HepG2 (cell line): ENCODE measurements around the gene CFAP99. TPM values are rescaled to one million over a fixed set of nuclear protein-coding genes. Genes with fewer than 3 reads are reported as not detected.
A peak's percentile ranks its signal among the peaks of the same experiment; 100 is the strongest.

ENCODE experiments used
- ATAC-seq: fragments of 200-7000 bp; cut with Tn5 transposase; 3 replicates; pipeline ENCODE4 v1.9.1; 2020; ENCODE audit warnings: mild to moderate bottlenecking, moderate library complexity
- BruUV-seq: library from RNA; stranded (reverse); fragments of 400-500 nt; replicated peaks from 2 replicates; lab custom pipeline; 2021; lab: Mats Ljungman, UMichigan
- CTCF ChIA-PET: fragments of 300-600 bp; formaldehyde crosslinking; extraction: SDS; loops from one replicate; lab custom pipeline; 2021; ENCODE audit warnings: low total read pairs, inconsistent platforms, low intra/inter-chr PET ratio; lab: Yijun Ruan, JAX
- POLR2A ChIA-PET: fragments of 350-600 bp; sonication (Branson Sonifier 250); formaldehyde crosslinking; loops from one replicate; lab custom pipeline; 2020; ENCODE audit warnings: antibody characterized with exemption, inconsistent platforms; lab: Yijun Ruan, JAX
- DNase-seq: peaks from one replicate; pipeline ENCODE4 v3.0.0-alpha.2; 2015; ENCODE audit warnings: low spot score
- FAIRE-seq: peaks from 3 replicates; lab custom pipeline; 2011; peaks lifted over from hg19 to GRCh38; lab: Jason Lieb, UNC
- H2AFZ ChIP-seq: one replicate; pipeline ENCODE4 v1.6.1; 2011; ENCODE audit warnings: low read length, inconsistent platforms
- H3K27ac ChIP-seq: fragments of 300-600 bp; 3 replicates; pipeline ENCODE4 v1.8.0; 2011; ENCODE audit warnings: mixed run types, mild to moderate bottlenecking, mixed read lengths, low read length, inconsistent platforms; ENCODE audit not compliant: insufficient read depth; ENCODE audit errors: extremely low read length
- H3K27me3 ChIP-seq, 2 experiments: fragments of 200-600 bp in 1 of 2; 2 replicates in 1 of 2; 3 replicates in 1 of 2; pipeline versions ENCODE4 v1.6.0 to v1.8.0; 2011; ENCODE audit warnings: low read length in 2 of 2, mild to moderate bottlenecking in 2 of 2, moderate library complexity in 2 of 2, inconsistent platforms in 1 of 2; ENCODE audit not compliant: insufficient read depth in 2 of 2, control insufficient read depth in 1 of 2
- H3K36me3 ChIP-seq, 2 experiments: fragments of 200-600 bp in 1 of 2; replicated peaks in 1 of 2; 2 replicates in 1 of 2; 3 replicates in 1 of 2; pipeline versions ENCODE4 v1.5.1 to v1.8.0; 2011; ENCODE audit warnings: low read length in 2 of 2, inconsistent platforms in 1 of 2; ENCODE audit not compliant: insufficient read depth in 2 of 2, control insufficient read depth in 1 of 2
- H3K4me1 ChIP-seq: 2 replicates; pipeline ENCODE4 v1.5.1; 2012; ENCODE audit warnings: low read length, inconsistent platforms; ENCODE audit not compliant: insufficient read depth
- H3K4me2 ChIP-seq: 2 replicates; pipeline ENCODE4 v1.6.0; 2011; ENCODE audit warnings: low read depth, low read length, inconsistent platforms
- H3K4me3 ChIP-seq, 3 experiments: fragments of 200-600 bp in 1 of 3; sonication (generic), shearing (Covaris generic) in 1 of 3; replicated peaks in 1 of 3; 2 replicates each; pipeline ENCODE4 v1.5.1; 2011 to 2016; ENCODE audit warnings: low read length in 3 of 3, inconsistent platforms in 2 of 3, low read depth in 2 of 3, mild to moderate bottlenecking in 2 of 3, control low read depth in 1 of 3, mixed read lengths in 1 of 3; ENCODE audit not compliant: insufficient read depth in 1 of 3
- H3K79me2 ChIP-seq: one replicate; pipeline ENCODE4 v1.6.1; 2011; ENCODE audit warnings: low read length, inconsistent platforms; ENCODE audit not compliant: insufficient read depth
- H3K9ac ChIP-seq: 2 replicates; pipeline ENCODE4 v1.6.0; 2011; ENCODE audit warnings: mild to moderate bottlenecking, low read depth, low read length, inconsistent platforms; ENCODE audit not compliant: insufficient read depth
- H3K9me3 ChIP-seq: 2 replicates; pipeline ENCODE4 v1.5.1; 2012; ENCODE audit warnings: mild to moderate bottlenecking, low read length
- H4K20me1 ChIP-seq: 2 replicates; pipeline ENCODE4 v1.6.0; 2011; ENCODE audit warnings: inconsistent platforms, mild to moderate bottlenecking, low read length, moderate library complexity; ENCODE audit not compliant: insufficient read depth
- CREM ChIP-seq, 2 experiments: sonication (generic) in 1 of 2; formaldehyde crosslinking in 1 of 2; IDR thresholded peaks; 2 replicates each; pipeline versions ENCODE4 v1.4.0 to v1.6.1; 2016 to 2020; ENCODE audit warnings: antibody characterized with exemption in 1 of 2, mild to moderate bottlenecking in 1 of 2, missing genetic modification reagents in 1 of 2
- CTCF ChIP-seq: sonication (generic); formaldehyde crosslinking; IDR thresholded peaks from 2 replicates; pipeline ENCODE4 v1.5.0; 2020; ENCODE audit warnings: mild to moderate bottlenecking, missing genetic modification reagents, moderate library complexity
- DR1 ChIP-seq: sonication (generic); formaldehyde crosslinking; IDR thresholded peaks from 2 replicates; pipeline ENCODE4 v1.8.0; 2021; ENCODE audit warnings: mild to moderate bottlenecking, missing genetic modification reagents, inconsistent platforms
- HNRNPL ChIP-seq: fragments of 200-400 bp; formaldehyde crosslinking; IDR thresholded peaks from 2 replicates; pipeline ENCODE4 v1.6.1; 2017; ENCODE audit warnings: mild to moderate bottlenecking, low read depth, low read length
- HOXA5 ChIP-seq: sonication (generic); formaldehyde crosslinking; IDR thresholded peaks from 2 replicates; pipeline ENCODE4 v1.4.0; 2020; ENCODE audit warnings: missing genetic modification reagents
- MIER3 ChIP-seq: IDR thresholded peaks from 2 replicates; pipeline ENCODE4 v1.6.1; 2016; ENCODE audit warnings: missing compliant biosample characterization, borderline replicate concordance
- PAWR ChIP-seq: sonication (generic); formaldehyde crosslinking; IDR thresholded peaks from 2 replicates; pipeline ENCODE4 v1.4.0; 2020; ENCODE audit warnings: missing genetic modification reagents, mild to moderate bottlenecking, borderline replicate concordance
- ZFY ChIP-seq: sonication (generic); formaldehyde crosslinking; IDR thresholded peaks from 2 replicates; pipeline ENCODE4 v1.4.0; 2020; ENCODE audit warnings: missing genetic modification reagents
- ZNF34 ChIP-seq: sonication (generic); formaldehyde crosslinking; IDR thresholded peaks from 2 replicates; pipeline ENCODE4 v1.4.0; 2020; ENCODE audit warnings: mild to moderate bottlenecking, missing genetic modification reagents, borderline replicate concordance
- ZNF687 ChIP-seq: sonication (generic); formaldehyde crosslinking; IDR thresholded peaks from 2 replicates; pipeline ENCODE4 v1.5.1; 2020; ENCODE audit warnings: mild to moderate bottlenecking, missing genetic modification reagents, moderate library complexity
- WGBS: methylation state at CpG from one replicate; pipeline ENCODE4 v1.1.6; 2017; ENCODE audit warnings: low lambda C conversion rate; 5-methylcytosine and 5-hydroxymethylcytosine counted together
- in situ Hi-C: cut with HindIII; loops from 2 replicates; pipeline ENCODE4 v1.10.0; 2017; ENCODE audit warnings: low pct_unique_long_range_greater_than_20kb; ENCODE audit not compliant: extremely low pct_ligation_motif_present
- intact Hi-C: fragments of 100-400 bp; cut with micrococcal nuclease; formaldehyde crosslinking; loops from one replicate; pipeline ENCODE4 v1.10.0; 2022; ENCODE audit not compliant: unreplicated experiment
- polyA plus RNA-seq, 8 experiments: library from polyadenylated mRNA; depleted of rRNA in 3 of 8; stranded (reverse) in 7 of 8; unstranded in 1 of 8; fragments of >200 nt; fragmentation: Illumina TruSeq in 4 of 8; extraction: Trizol in 4 of 8; gene quantifications; 2 replicates each; pipeline versions ENCODE4 v1.2.1 to v1.2.3, GENCODE V29; 2011 to 2016; ENCODE audit warnings: low read depth in 4 of 8, missing spikeins in 1 of 8, mixed read lengths in 1 of 8; ENCODE audit not compliant: insufficient read depth in 1 of 8
- total RNA-seq, 5 experiments: library from RNA; depleted of rRNA; stranded (reverse); fragments of >200 nt; fragmentation: Illumina TruSeq; extraction: Trizol; gene quantifications; 2 replicates each; pipeline ENCODE4 v1.2.3, GENCODE V29; 2016; ENCODE audit warnings: low read depth in 1 of 5

Gene CFAP99
- total and polyA plus RNA-seq, 2 of the 13 experiments (the other 11 are each of a cell fraction or from before 2014, with no cell fraction given) = not detected

GRCh38 chr4:2451036-2451520 is 32.3 kb downstream of the CFAP99 start:
- no peaks in the 10 kb centered on the region for H3K79me2 ChIP-seq
- H3K4me1 ChIP-seq = peaks cover 12% of the 10 kb centered on the region
- no peak for TF ChIP-seq CREM (IDR thresholded peaks at IDR 0.05)
- no peak for TF ChIP-seq CREM (CRISPR knock-in tag; IDR thresholded peaks at IDR 0.05)
- TF ChIP-seq PAWR (CRISPR knock-in tag) = no peak
- TF ChIP-seq DR1 (CRISPR knock-in tag) = no peak
- no peak for TF ChIP-seq HOXA5
- TF ChIP-seq ZNF34 (CRISPR knock-in tag) = no peak
- no peak overlapping the region for H3K4me3 ChIP-seq
- H4K20me1 ChIP-seq = no peaks in the 10 kb centered on the region
- no TSS peak for BruUV-seq
- no peaks in the 10 kb centered on the region for H3K9me3 ChIP-seq
- H3K27ac ChIP-seq = no peak overlapping the region
- no peak overlapping the region for H2AFZ ChIP-seq
- intact Hi-C loops = no loop called here
- H3K36me3 ChIP-seq = no peaks in the 10 kb centered on the region
- no peak overlapping the region for H3K9ac ChIP-seq
- DNase-seq (no peak), ATAC-seq (no peak; the same call in 2 of the 3 replicates), FAIRE-seq (no peak)
- CTCF ChIA-PET = no interaction called here
- peaks cover 4 to 37% of the 10 kb centered on the region in 2 experiments; a peak in 4 of 5 replicates for H3K27me3 ChIP-seq
- H3K4me2 ChIP-seq = no peak overlapping the region
- WGBS = 27% methylated on average over 4 of the region's 10 CpGs
- POLR2A ChIA-PET = no interaction called here
- in situ Hi-C loops = no loop called here

- Histone ChIP-seq H3K27me3 (peaks cover 4 to 40% of the 10 kb centered on the region in 2 experiments; a peak in 4 of 5 replicates), H4K20me1 (no peaks in the 10 kb centered on the region), H3K79me2 (no peaks in the 10 kb centered on the region), H3K4me1 (peaks cover 13% of the 10 kb centered on the region), H3K4me3 (peak overlapping the region in 1 of 3 experiments; percentile 13; a peak in 1 of 6 replicates), H3K36me3 (no peaks in the 10 kb centered on the region), H3K9ac (no peak overlapping the region; the same call in 1 of the 2 replicates), H3K27ac (no peak overlapping the region), H3K9me3 (no peaks in the 10 kb centered on the region), H3K4me2 (peak overlapping the region; percentile 58), H2AFZ (no peak overlapping the region)
- ChIA-PET CTCF (no interaction called here), POLR2A (no interaction called here)
- ATAC-seq (peak; percentile 70), DNase-seq (no peak), FAIRE-seq (no peak)
- in situ Hi-C loops = no loop called here
- intact Hi-C loops = no loop called here
- no TSS peak for BruUV-seq
- WGBS = 30% methylated on average over 18 of the region's 25 CpGs
- TF ChIP-seq MIER3 (CRISPR knock-in tag) (no peak), HNRNPL (peak; percentile 81; the same call in 1 of the 2 replicates), CTCF (CRISPR knock-in tag) (peak; percentile 19; the same call in 1 of the 2 replicates), ZNF687 (peak; percentile 23; the same call in 1 of the 2 replicates), ZFY (CRISPR knock-in tag) (peak; percentile 31; the same call in 1 of the 2 replicates)
These were observed 33.3 kb downstream of the CFAP99 start for GRCh38 chr4:2451821-2452785.
